ENCODE measurements around the gene PDE5A. TPM values are rescaled to one million over a fixed set of nuclear protein-coding genes. Genes with fewer than 3 reads are reported as not detected.

The PDE5A gene
- total RNA-seq, 4 donors from 2014 or later: 34.6 to 52.7 (median 46.4) TPM

GRCh38 chr4:119510395-119511149 is 118.0 kb downstream of the PDE5A start:
- in situ Hi-C loops (cut with MboI; ENCODE audit: low pct_ligation_motif_present in 1 of 4, low pct_unique_long_range_greater_than_20kb in 1 of 4, low sequenced_read_pairs in 3 of 4) (no loop called here), intact Hi-C loops (cut with DNase I; ENCODE audit: low total_unique reads) (no loop called here)
- H3K36me3 ChIP-seq: peaks cover 0 to 44% (median 10%) of the 10 kb centered on the region in 4 donors
- peak overlapping the region; percentile 27 to 57 (median 36) for H3K27ac ChIP-seq
- DNase-seq: no peak
- 64 to 68% methylated on average over 4 of the region's 4 CpGs for WGBS, 2 donors (ENCODE audit: low coverage in 1 of 2)
- H3K9me3 ChIP-seq: no peaks in the 10 kb centered on the region
- no peaks in the 10 kb centered on the region for H3K27me3 ChIP-seq
- TF ChIP-seq POLR2AphosphoS5 (IDR thresholded peaks at IDR 0.05) (peak; percentile 9 to 21 (median 18)), POLR2A (IDR thresholded peaks at IDR 0.05) (no peak)
- no peak overlapping the region for H3K4me3 ChIP-seq
- peaks cover 0 to 9% (median 0%) of the 10 kb centered on the region in 4 donors for H3K4me1 ChIP-seq

- H3K4me1 ChIP-seq: peaks cover 0 to 9% (median 0%) of the 10 kb centered on the region in 4 donors
- no peak overlapping the region for H3K27ac ChIP-seq
- DNase-seq: no peak
- in situ Hi-C loops (cut with MboI; ENCODE audit: low pct_ligation_motif_present in 1 of 4, low pct_unique_long_range_greater_than_20kb in 1 of 4, low sequenced_read_pairs in 3 of 4): no loop called here
- no peaks in the 10 kb centered on the region for H3K9me3 ChIP-seq
- no peaks in the 10 kb centered on the region for H3K27me3 ChIP-seq
- peaks cover 0 to 51% (median 15%) of the 10 kb centered on the region in 4 donors for H3K36me3 ChIP-seq
- H3K4me3 ChIP-seq: no peak overlapping the region
- TF ChIP-seq POLR2A (IDR thresholded peaks at IDR 0.05) (no peak), POLR2AphosphoS5 (IDR thresholded peaks at IDR 0.05) (no peak), EP300 (IDR thresholded peaks at IDR 0.05; ENCODE audit: low read depth) (no peak)
- TF ChIP-seq, protein P1, sequence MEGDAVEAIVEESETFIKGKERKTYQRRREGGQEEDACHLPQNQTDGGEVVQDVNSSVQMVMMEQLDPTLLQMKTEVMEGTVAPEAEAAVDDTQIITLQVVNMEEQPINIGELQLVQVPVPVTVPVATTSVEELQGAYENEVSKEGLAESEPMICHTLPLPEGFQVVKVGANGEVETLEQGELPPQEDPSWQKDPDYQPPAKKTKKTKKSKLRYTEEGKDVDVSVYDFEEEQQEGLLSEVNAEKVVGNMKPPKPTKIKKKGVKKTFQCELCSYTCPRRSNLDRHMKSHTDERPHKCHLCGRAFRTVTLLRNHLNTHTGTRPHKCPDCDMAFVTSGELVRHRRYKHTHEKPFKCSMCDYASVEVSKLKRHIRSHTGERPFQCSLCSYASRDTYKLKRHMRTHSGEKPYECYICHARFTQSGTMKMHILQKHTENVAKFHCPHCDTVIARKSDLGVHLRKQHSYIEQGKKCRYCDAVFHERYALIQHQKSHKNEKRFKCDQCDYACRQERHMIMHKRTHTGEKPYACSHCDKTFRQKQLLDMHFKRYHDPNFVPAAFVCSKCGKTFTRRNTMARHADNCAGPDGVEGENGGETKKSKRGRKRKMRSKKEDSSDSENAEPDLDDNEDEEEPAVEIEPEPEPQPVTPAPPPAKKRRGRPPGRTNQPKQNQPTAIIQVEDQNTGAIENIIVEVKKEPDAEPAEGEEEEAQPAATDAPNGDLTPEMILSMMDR (IDR thresholded peaks at IDR 0.05): no peak
- WGBS, 2 donors (ENCODE audit: low coverage in 1 of 2): 20 to 65% methylated on average over 1 of the region's 1 CpG
- intact Hi-C loops (cut with DNase I; ENCODE audit: low total_unique reads): no loop called here
Measured at GRCh38 chr4:119508281-119508680, 120.3 kb downstream of the PDE5A start.

- Histone ChIP-seq H3K27ac (peak overlapping the region in 1 of 4 donors; percentile 1), H3K36me3 (peaks cover 0 to 50% (median 16%) of the 10 kb centered on the region in 4 donors), H3K9me3 (no peaks in the 10 kb centered on the region), H3K4me1 (peaks cover 0 to 9% (median 0%) of the 10 kb centered on the region in 4 donors), H3K27me3 (no peaks in the 10 kb centered on the region), H3K4me3 (no peak overlapping the region)
- intact Hi-C loops (cut with DNase I; ENCODE audit: low total_unique reads) (no loop called here), in situ Hi-C loops (cut with MboI; ENCODE audit: low pct_ligation_motif_present in 1 of 4, low pct_unique_long_range_greater_than_20kb in 1 of 4, low sequenced_read_pairs in 3 of 4) (no loop called here)
- WGBS, 2 donors (ENCODE audit: low coverage in 1 of 2): 83 to 100% methylated on average over 1 of the region's 1 CpG
- DNase-seq: no peak
- TF ChIP-seq, protein P1 (IDR thresholded peaks at IDR 0.05): no peak
- TF ChIP-seq EP300 (IDR thresholded peaks at IDR 0.05; ENCODE audit: low read depth): no peak
- TF ChIP-seq POLR2A (IDR thresholded peaks at IDR 0.05): no peak
- no peak for TF ChIP-seq POLR2AphosphoS5 (IDR thresholded peaks at IDR 0.05)
Measured at GRCh38 chr4:119506806-119507205, 121.8 kb downstream of the PDE5A start.

DNA sequence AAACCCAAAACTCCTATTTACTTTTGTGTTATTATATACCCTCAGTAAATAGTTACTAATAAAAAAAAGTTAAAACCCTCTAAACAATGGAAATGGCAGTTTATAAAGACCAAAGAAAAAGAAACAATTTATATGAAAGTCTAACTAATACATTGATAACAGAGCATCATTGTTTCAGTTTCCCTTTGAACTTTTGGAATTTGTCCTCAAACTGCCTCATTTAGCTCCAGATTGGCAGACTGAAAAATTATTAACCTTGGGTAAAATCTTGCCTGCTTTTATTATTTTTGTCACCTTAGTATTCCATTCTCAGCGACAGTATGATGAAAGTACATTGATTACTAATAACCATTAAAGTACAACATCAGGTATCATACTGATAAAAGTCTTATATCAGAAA is 124.0 kb downstream of the PDE5A start:
- peaks cover 0 to 68% (median 26%) of the 10 kb centered on the region in 4 donors for H3K36me3 ChIP-seq
- TF ChIP-seq POLR2A (IDR thresholded peaks at IDR 0.05) (no peak), EP300 (IDR thresholded peaks at IDR 0.05; ENCODE audit: low read depth) (no peak), POLR2AphosphoS5 (IDR thresholded peaks at IDR 0.05) (no peak)
- TF ChIP-seq, protein P1 (IDR thresholded peaks at IDR 0.05): no peak
- no peak overlapping the region for H3K27ac ChIP-seq
- H3K4me1 ChIP-seq: peaks cover 0 to 3% (median 0%) of the 10 kb centered on the region in 4 donors
- 79 to 91% methylated on average over 1 of the region's 1 CpG for WGBS, 2 donors (ENCODE audit: low coverage in 1 of 2)
- in situ Hi-C loops (cut with MboI; ENCODE audit: low pct_ligation_motif_present in 1 of 4, low pct_unique_long_range_greater_than_20kb in 1 of 4, low sequenced_read_pairs in 3 of 4) (no loop called here), intact Hi-C loops (cut with DNase I; ENCODE audit: low total_unique reads) (no loop called here)
- no peaks in the 10 kb centered on the region for H3K9me3 ChIP-seq
- H3K4me3 ChIP-seq: no peak overlapping the region
- no peaks in the 10 kb centered on the region for H3K27me3 ChIP-seq
- no peak for DNase-seq

Measured in transverse colon (tissue), 4 donors.